Measurements from ENCODE around the gene RAD51D.

DNA sequence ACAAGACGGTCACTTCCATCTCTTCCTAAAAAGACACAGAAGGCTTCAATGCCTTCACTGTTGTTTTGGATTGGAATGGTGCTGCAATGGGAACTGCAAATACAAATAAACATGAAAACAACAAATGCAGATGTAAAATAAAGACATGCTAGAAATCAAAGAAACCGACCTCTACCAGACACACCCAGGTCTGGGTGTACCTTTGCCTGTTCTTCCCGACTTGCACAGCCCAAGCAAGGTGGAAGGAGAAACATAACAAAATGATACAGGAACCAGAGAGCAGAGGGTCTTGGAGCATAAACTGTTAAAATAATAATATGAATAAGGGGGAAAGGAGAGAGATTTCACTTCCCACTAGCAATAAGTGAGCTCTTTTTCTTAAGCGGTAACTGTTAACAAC is 73.4 kb downstream of the RAD51D start:
- TF ChIP-seq CTCF (IDR thresholded peaks at IDR 0.05; ENCODE audit: borderline replicate concordance, extremely low read depth, low read length, poor library complexity, severe bottlenecking) (no peak), EZH2 (IDR thresholded peaks at IDR 0.05; ENCODE audit: borderline replicate concordance, low read depth, low read length, severe bottlenecking) (no peak)

Measured in DND-41 (cell line).